ENCODE measurements around the gene GID4. TPM values are rescaled to one million over a fixed set of nuclear protein-coding genes. Genes with fewer than 3 reads are reported as not detected.

Gene GID4
- total and polyA plus RNA-seq, 9 of the 15 experiments (the other 6 are each of a cell fraction or from before 2014, with no cell fraction given): 1.2 to 6.4 (median 3.7) TPM

DNA sequence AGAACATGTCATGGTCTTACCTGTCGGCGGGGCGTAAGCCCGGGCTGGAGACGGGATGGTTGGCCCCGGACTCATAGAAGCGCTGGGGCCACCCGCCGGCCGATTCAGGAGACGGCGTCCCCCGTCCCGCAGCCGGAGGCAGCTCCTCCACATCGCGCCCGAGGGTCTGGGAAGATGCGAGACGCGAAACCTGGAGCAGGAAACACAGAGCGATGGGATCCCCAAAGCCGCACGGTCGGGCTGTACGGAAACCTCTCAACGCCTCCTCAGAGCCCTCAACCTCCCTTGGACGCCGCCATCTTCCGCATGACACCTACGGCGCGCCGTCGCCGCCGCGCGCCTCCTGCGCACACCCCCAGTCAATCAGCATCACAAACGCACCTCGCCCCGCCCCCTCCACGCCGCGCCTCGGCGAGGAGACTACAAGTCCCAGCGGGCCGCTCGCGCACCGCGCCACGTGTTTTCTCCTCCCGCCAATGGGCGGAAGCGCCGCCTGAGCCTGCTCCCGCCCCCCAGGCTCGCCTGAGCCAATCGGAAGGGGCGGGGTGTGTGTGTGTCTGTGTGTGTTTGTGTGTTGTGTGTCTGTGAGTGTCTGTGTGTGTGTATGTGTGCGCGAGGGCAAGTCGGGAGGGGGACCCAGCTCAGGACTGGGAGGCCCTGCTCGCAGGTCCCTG is at the start of gene GID4, which contains the start of gene ATPAF2 (continued):
- TF ChIP-seq ZNF41 (CRISPR knock-in tag; conservative IDR thresholded peaks at IDR 0.05): no peak
- TF ChIP-seq ZNF431 (CRISPR knock-in tag; IDR thresholded peaks at IDR 0.05): no peak
- TF ChIP-seq CXXC5 (CRISPR knock-in tag; IDR thresholded peaks at IDR 0.05): peak; percentile 95
- TF ChIP-seq, protein P1, sequence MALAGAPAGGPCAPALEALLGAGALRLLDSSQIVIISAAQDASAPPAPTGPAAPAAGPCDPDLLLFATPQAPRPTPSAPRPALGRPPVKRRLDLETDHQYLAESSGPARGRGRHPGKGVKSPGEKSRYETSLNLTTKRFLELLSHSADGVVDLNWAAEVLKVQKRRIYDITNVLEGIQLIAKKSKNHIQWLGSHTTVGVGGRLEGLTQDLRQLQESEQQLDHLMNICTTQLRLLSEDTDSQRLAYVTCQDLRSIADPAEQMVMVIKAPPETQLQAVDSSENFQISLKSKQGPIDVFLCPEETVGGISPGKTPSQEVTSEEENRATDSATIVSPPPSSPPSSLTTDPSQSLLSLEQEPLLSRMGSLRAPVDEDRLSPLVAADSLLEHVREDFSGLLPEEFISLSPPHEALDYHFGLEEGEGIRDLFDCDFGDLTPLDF (CRISPR knock-in tag; IDR thresholded peaks at IDR 0.05): peak; percentile 66; the same call in 1 of the 2 replicates
- no peak for TF ChIP-seq GATA2 (CRISPR knock-in tag; IDR thresholded peaks at IDR 0.05)
- TF ChIP-seq, protein P2, sequence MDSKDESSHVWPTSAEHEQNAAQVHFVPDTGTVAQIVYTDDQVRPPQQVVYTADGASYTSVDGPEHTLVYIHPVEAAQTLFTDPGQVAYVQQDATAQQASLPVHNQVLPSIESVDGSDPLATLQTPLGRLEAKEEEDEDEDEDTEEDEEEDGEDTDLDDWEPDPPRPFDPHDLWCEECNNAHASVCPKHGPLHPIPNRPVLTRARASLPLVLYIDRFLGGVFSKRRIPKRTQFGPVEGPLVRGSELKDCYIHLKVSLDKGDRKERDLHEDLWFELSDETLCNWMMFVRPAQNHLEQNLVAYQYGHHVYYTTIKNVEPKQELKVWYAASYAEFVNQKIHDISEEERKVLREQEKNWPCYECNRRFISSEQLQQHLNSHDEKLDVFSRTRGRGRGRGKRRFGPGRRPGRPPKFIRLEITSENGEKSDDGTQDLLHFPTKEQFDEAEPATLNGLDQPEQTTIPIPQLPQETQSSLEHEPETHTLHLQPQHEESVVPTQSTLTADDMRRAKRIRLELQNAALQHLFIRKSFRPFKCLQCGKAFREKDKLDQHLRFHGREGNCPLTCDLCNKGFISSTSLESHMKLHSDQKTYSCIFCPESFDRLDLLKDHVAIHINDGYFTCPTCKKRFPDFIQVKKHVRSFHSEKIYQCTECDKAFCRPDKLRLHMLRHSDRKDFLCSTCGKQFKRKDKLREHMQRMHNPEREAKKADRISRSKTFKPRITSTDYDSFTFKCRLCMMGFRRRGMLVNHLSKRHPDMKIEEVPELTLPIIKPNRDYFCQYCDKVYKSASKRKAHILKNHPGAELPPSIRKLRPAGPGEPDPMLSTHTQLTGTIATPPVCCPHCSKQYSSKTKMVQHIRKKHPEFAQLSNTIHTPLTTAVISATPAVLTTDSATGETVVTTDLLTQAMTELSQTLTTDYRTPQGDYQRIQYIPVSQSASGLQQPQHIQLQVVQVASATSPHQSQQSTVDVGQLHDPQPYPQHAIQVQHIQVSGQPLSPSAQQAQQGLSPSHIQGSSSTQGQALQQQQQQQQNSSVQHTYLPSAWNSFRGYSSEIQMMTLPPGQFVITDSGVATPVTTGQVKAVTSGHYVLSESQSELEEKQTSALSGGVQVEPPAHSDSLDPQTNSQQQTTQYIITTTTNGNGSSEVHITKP (IDR thresholded peaks at IDR 0.05; ENCODE audit: partially characterized antibody): peak; percentile 5
- peak; percentile 28; the same call in 1 of the 2 replicates for TF ChIP-seq POLR2AphosphoS5 (IDR thresholded peaks at IDR 0.05; ENCODE audit: control insufficient read depth, insufficient read depth, low read depth, low read length)
- no peak for TF ChIP-seq ZSCAN29 (IDR thresholded peaks at IDR 0.05)
- TF ChIP-seq CREB3L1 (IDR thresholded peaks at IDR 0.05; ENCODE audit: borderline replicate concordance, low read depth): peak; percentile 92
- TF ChIP-seq, protein P3, sequence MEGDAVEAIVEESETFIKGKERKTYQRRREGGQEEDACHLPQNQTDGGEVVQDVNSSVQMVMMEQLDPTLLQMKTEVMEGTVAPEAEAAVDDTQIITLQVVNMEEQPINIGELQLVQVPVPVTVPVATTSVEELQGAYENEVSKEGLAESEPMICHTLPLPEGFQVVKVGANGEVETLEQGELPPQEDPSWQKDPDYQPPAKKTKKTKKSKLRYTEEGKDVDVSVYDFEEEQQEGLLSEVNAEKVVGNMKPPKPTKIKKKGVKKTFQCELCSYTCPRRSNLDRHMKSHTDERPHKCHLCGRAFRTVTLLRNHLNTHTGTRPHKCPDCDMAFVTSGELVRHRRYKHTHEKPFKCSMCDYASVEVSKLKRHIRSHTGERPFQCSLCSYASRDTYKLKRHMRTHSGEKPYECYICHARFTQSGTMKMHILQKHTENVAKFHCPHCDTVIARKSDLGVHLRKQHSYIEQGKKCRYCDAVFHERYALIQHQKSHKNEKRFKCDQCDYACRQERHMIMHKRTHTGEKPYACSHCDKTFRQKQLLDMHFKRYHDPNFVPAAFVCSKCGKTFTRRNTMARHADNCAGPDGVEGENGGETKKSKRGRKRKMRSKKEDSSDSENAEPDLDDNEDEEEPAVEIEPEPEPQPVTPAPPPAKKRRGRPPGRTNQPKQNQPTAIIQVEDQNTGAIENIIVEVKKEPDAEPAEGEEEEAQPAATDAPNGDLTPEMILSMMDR (IDR thresholded peaks at IDR 0.05 in 2 of 3, conservative IDR thresholded peaks at IDR 0.05 in 1 of 3; ENCODE audit: insufficient read depth in 2 of 3, low read depth in 1 of 3, low read length in 3 of 3): 0 out of 6 replicates have a peak, but pooled peaks of 1 of the 3 experiments have one; percentile 3
- no peak for TF ChIP-seq HMG20A (CRISPR knock-in tag; conservative IDR thresholded peaks at IDR 0.05)
- TF ChIP-seq MTA3 (IDR thresholded peaks at IDR 0.05; ENCODE audit: borderline replicate concordance): peak; percentile 91
- TF ChIP-seq SIN3B (IDR thresholded peaks at IDR 0.05; ENCODE audit: low read depth): peak; percentile 94
- TF ChIP-seq NFIC (IDR thresholded peaks at IDR 0.05): no peak
